ENCODE measurements around the gene SMKR1. TPM values are rescaled to one million over a fixed set of nuclear protein-coding genes. Genes with fewer than 3 reads are reported as not detected.

The SMKR1 gene
- polyA plus RNA-seq, 1 experiment = 0.24 TPM

DNA sequence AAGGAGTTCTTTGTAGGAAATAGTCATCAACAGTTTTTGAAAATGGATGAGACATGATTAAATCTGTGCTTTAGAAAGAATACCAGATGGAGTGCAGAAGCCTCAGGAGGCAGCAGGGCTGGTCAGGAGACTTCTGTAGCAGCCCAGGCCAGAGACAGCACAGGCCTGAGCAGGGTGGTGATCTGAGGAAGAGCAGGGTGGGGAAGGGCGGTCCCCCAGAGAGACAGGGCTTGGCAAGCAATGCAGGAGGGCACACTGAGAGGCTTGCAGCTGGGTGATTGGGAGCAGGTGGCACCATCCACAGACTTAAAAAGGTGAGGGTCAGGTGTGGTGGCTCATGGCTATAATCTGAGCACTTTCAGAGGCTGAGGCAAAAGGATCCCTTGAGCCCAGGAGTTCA is 4.3 kb upstream of the SMKR1 start:
- Histone ChIP-seq H3K27ac (ENCODE audit: low read depth, low read length) (no peak overlapping the region), H3K4me3 (ENCODE audit: low read depth, low read length) (no peak overlapping the region), H3K9me3 (ENCODE audit: control insufficient read depth, insufficient read depth, low read length) (no peaks in the 10 kb centered on the region), H3K27me3 (ENCODE audit: control insufficient read depth, insufficient read depth, low read length) (peaks cover 4% of the 10 kb centered on the region)
- POLR2A ChIA-PET = no interaction called here
- CTCF ChIA-PET = no interaction called here
- TF ChIP-seq, protein P1, sequence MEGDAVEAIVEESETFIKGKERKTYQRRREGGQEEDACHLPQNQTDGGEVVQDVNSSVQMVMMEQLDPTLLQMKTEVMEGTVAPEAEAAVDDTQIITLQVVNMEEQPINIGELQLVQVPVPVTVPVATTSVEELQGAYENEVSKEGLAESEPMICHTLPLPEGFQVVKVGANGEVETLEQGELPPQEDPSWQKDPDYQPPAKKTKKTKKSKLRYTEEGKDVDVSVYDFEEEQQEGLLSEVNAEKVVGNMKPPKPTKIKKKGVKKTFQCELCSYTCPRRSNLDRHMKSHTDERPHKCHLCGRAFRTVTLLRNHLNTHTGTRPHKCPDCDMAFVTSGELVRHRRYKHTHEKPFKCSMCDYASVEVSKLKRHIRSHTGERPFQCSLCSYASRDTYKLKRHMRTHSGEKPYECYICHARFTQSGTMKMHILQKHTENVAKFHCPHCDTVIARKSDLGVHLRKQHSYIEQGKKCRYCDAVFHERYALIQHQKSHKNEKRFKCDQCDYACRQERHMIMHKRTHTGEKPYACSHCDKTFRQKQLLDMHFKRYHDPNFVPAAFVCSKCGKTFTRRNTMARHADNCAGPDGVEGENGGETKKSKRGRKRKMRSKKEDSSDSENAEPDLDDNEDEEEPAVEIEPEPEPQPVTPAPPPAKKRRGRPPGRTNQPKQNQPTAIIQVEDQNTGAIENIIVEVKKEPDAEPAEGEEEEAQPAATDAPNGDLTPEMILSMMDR (IDR thresholded peaks at IDR 0.05; ENCODE audit: low read depth, low read length) = no peak
- no peak for DNase-seq (ENCODE audit: low read depth, low spot score)

DNA sequence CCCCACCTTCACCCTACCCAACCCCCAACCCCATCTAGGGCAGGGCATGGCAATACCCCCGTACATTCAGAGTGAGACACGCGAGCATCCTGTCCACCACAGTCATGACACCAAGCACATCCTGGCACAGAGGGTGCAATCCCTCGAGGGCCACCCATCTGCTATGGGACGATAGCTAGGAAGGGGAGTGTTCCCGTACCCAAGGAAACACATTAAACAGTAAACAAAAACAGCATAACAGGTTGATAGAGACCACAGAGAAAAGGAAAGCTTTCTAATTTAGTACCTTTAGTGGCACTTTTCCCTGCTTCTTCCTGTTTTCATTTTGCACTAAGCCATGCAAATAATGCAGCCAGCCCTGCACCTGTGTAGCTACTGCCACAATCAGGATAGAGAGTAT is 2.3 kb upstream of the SMKR1 start:
- DNase-seq (ENCODE audit: low read depth, low spot score) = no peak
- no peak overlapping the region for H3K4me3 ChIP-seq (ENCODE audit: low read depth, low read length)
- H3K27ac ChIP-seq (ENCODE audit: low read depth, low read length) = no peak overlapping the region
- TF ChIP-seq, protein P1 (IDR thresholded peaks at IDR 0.05; ENCODE audit: low read depth, low read length) = no peak
- H3K9me3 ChIP-seq (ENCODE audit: control insufficient read depth, insufficient read depth, low read length) = no peaks in the 10 kb centered on the region
- CTCF ChIA-PET = interaction anchor here (0.8 to 1.3 kb wide), 2 partner anchors 28 to 336 kb away, joined by 3 read pairs; no protein-coding TSS in a partner anchor
- POLR2A ChIA-PET = no interaction called here
- H3K27me3 ChIP-seq (ENCODE audit: control insufficient read depth, insufficient read depth, low read length) = peaks cover 21% of the 10 kb centered on the region

DNA sequence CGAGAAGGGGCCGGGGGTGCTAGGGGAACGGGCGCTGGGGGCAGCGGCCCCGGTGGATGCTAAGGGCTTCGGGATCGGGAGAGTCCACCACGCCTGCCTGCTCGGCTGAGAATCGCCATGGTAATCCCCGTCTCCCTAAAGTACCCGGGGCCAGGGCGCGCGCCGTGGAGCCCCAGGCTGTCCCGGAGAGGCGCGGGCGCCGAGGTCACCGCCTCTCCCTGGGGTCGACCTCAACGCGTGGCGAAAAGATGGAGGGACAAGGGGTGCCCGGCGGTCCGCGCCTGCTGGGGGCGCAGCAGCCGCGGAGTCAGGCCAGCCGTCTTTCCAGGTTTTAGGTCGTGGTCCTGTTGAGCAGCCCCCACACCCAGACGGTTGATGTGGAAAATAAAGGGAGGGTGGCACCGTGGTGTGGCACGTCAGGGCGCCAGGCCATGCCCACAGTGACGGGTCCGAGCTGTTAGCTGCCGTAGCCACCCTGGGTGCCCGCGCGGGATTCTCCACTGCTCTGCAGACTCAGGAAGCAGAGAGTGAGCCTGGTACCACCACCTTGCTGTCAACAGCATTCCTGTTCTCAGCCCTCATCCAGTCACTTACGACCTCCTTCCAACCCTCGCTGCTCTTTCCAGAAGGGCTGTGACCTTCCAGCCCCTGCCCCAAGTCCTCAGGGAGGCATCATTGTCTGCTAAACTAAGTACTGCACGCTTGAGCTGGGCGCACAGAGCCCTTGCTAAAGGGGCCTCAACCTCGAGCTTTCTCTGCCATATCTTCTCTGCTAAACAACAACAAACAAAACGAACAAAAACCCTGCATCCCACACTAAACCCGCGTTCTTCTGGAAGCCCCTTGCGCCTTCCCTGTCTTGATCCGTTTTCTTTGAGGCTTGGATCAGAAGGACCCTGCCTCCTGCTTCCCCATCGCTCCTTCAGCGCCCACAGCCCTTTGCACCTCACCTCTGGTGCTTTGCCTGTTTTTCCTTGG is 666 bp downstream of the SMKR1 start:
- no peaks in the 10 kb centered on the region for H3K9me3 ChIP-seq (ENCODE audit: control insufficient read depth, insufficient read depth, low read length)
- no peak for DNase-seq (ENCODE audit: low read depth, low spot score)
- no peak overlapping the region for H3K27ac ChIP-seq (ENCODE audit: low read depth, low read length)
- H3K4me3 ChIP-seq (ENCODE audit: low read depth, low read length) = peak overlapping the region; percentile 58
- POLR2A ChIA-PET = no interaction called here
- CTCF ChIA-PET = no interaction called here
- peaks cover 23% of the 10 kb centered on the region for H3K27me3 ChIP-seq (ENCODE audit: control insufficient read depth, insufficient read depth, low read length)
- TF ChIP-seq, protein P1 (IDR thresholded peaks at IDR 0.05; ENCODE audit: low read depth, low read length) = no peak

DNA sequence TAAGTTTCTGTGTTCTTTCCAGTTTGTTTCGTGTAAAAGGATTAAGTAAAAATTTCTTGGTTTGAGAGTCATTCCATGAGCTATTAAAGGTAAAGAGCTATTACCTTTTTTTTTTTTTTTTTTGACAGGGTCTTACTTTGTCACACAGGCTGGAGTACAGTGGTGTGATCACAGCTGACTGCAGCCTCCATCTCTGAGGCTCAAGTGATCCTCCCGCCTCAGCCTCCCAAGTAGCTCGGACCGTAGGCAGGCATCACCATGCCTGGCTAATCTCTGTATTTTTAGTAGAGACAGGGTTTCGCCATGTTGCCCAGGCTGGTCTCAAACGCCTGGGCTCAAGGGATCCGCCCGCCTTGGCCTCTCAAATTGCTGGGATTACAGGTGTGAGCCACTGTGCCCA is 1.4 kb downstream of the SMKR1 start:
- Histone ChIP-seq H3K27me3 (ENCODE audit: control insufficient read depth, insufficient read depth, low read length) (peaks cover 21% of the 10 kb centered on the region), H3K27ac (ENCODE audit: low read depth, low read length) (no peak overlapping the region), H3K4me3 (ENCODE audit: low read depth, low read length) (no peak overlapping the region), H3K9me3 (ENCODE audit: control insufficient read depth, insufficient read depth, low read length) (no peaks in the 10 kb centered on the region)
- DNase-seq (ENCODE audit: low read depth, low spot score) = no peak
- TF ChIP-seq, protein P1 (IDR thresholded peaks at IDR 0.05; ENCODE audit: low read depth, low read length) = no peak
- ChIA-PET POLR2A (no interaction called here), CTCF (no interaction called here)

DNA sequence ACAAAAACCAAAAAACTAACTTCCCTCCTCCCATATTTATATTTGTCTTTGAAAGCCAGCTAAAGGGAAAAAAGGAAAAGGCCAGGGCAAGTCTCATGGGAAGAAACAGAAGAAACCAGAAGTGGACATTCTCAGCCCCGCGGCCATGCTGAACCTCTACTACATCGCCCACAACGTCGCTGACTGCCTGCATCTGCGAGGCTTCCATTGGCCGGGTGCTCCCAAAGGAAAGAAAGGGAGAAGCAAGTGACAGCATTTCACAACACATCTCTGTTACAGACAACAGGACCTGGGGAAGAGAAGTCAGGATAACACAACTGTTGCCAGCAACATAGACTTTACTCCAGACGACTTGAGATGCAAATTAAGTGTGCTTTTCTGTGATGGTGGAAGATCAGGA is 9.9 kb downstream of the SMKR1 start:
- CTCF ChIA-PET = no interaction called here
- no peak overlapping the region for H3K4me3 ChIP-seq (ENCODE audit: low read depth, low read length)

More for the DNA sequence above, 9.9 kb downstream of the SMKR1 start:
- POLR2A ChIA-PET = interaction anchor here (0.5 to 0.7 kb wide), 2 partner anchors 14 to 135 kb away, joined by 3 read pairs; no protein-coding TSS in a partner anchor
- Histone ChIP-seq H3K27me3 (ENCODE audit: control insufficient read depth, insufficient read depth, low read length) (peaks cover 15% of the 10 kb centered on the region), H3K27ac (ENCODE audit: low read depth, low read length) (no peak overlapping the region), H3K9me3 (ENCODE audit: control insufficient read depth, insufficient read depth, low read length) (no peaks in the 10 kb centered on the region)
- TF ChIP-seq, protein P1 (IDR thresholded peaks at IDR 0.05; ENCODE audit: low read depth, low read length) = no peak
- DNase-seq (ENCODE audit: low read depth, low spot score) = no peak

All from AG04450 (cell line).